Measurements from ENCODE around the gene AK8. TPM values are rescaled to one million over a fixed set of nuclear protein-coding genes. Genes with fewer than 3 reads are reported as not detected.

The AK8 gene
- total and polyA plus RNA-seq, 9 of the 15 experiments (the other 6 are each of a cell fraction or from before 2014, with no cell fraction given), result 0.06 to 0.37 TPM; not detected in 7

- POLR2A ChIA-PET, result interaction anchor here (0.5 to 0.9 kb wide), 6 partner anchors 18 to 700 kb away, joined by 3 to 6 read pairs (median 4); partner anchors contain the start of gene DDX31
- CTCF ChIA-PET (ENCODE audit: low intra/inter-chr PET ratio), result interaction anchor here (0.6 to 3.4 kb wide), 8 partner anchors 30 to 388 kb away, joined by 3 to 33 read pairs (median 4); partner anchors contain the start of gene CFAP77
- Histone ChIP-seq H3K79me2 (ENCODE audit: control insufficient read depth, insufficient read depth, low read length) (no peaks in the 10 kb centered on the region), H3K27ac (ENCODE audit: extremely low read depth, low read depth, low read length) (peak overlapping the region; percentile 25; the same call in 1 of the 3 replicates), H3K4me3 (no peak overlapping the region), H3K9ac (ENCODE audit: insufficient read depth in 1 of 2, low read depth in 2 of 2, low read length in 2 of 2) (no peak overlapping the region), H3K4me2 (ENCODE audit: insufficient read depth, low read length) (peak overlapping the region; percentile 71), H3K9me1 (ENCODE audit: control insufficient read depth, insufficient read depth, low read length) (peaks cover 4% of the 10 kb centered on the region), H4K20me1 (replicated peaks; ENCODE audit: control insufficient read depth, insufficient read depth, low read length) (peaks cover 11% of the 10 kb centered on the region), H3K27me3 (ENCODE audit: control insufficient read depth in 2 of 2, insufficient read depth in 2 of 2, low read length in 2 of 2) (peaks cover 4 to 27% of the 10 kb centered on the region in 2 experiments; a peak in 4 of 5 replicates), H2AFZ (ENCODE audit: low read depth, low read length) (no peak overlapping the region), H3K9me3 (replicated peaks; ENCODE audit: control insufficient read depth, insufficient read depth, low read depth, low read length) (0 out of 2 replicates have a peak, but pooled peaks cover 2% of the 10 kb centered on the region), H3K36me3 (ENCODE audit: control insufficient read depth, insufficient read depth, low read length) (no peaks in the 10 kb centered on the region), H3K4me1 (replicated peaks in 1 of 2; ENCODE audit: control insufficient read depth in 2 of 2, insufficient read depth in 2 of 2, low read length in 2 of 2) (peaks cover 20 to 29% of the 10 kb centered on the region in 2 experiments)
- intact Hi-C loops (cut with micrococcal nuclease) (loop anchor here (1.0 to 10.0 kb wide), 5 partner anchors 37 to 292 kb away; partner anchors contain the start of gene DDX31), in situ Hi-C loops (cut with MboI) (loop anchor here (5.0 kb wide), 1 partner anchor 372 kb away; no protein-coding TSS in a partner anchor)
- peak; percentile 90 for ATAC-seq
- no TSS peak for BruUV-seq (replicated peaks)
- peak; percentile 96 for FAIRE-seq
- WGBS (ENCODE audit: insufficient coverage, low coverage, missing lambda C conversion rate), result 7% methylated on average over 26 of the region's 27 CpGs
- peak; percentile 82 to 95 (median 85) for DNase-seq (ENCODE audit: extremely low read depth in 1 of 4, low spot score in 3 of 4)
- TF ChIP-seq MYC (IDR thresholded peaks at IDR 0.05; ENCODE audit: low read depth, low read length) (peak; percentile 70), MYC (CRISPR knock-in tag; IDR thresholded peaks at IDR 0.05; ENCODE audit: borderline replicate concordance, low read depth) (no peak), RNF219 (CRISPR knock-in tag; IDR thresholded peaks at IDR 0.05) (no peak), PML (IDR thresholded peaks at IDR 0.05; ENCODE audit: low read length) (peak; percentile 92), MBD2 (IDR thresholded peaks at IDR 0.05; ENCODE audit: borderline replicate concordance, low read depth) (peak; percentile 70; the same call in 1 of the 2 replicates), ZMIZ1 (IDR thresholded peaks at IDR 0.05; ENCODE audit: low read depth in 2 of 2, low read length in 2 of 2) (peak; percentile 33 to 92; a peak in 3 of 4 replicates), ZNF431 (CRISPR knock-in tag; IDR thresholded peaks at IDR 0.05) (no peak), TARDBP (IDR thresholded peaks at IDR 0.05) (peak; percentile 85; the same call in 1 of the 2 replicates), CSDE1 (IDR thresholded peaks at IDR 0.05) (peak in 1 of 2 experiments; percentile 30; a peak in 1 of 4 replicates), ADNP (tag; IDR thresholded peaks at IDR 0.05) (0 out of 2 replicates have a peak, but pooled peaks have one; percentile 45), BRF2 (IDR thresholded peaks at IDR 0.05; ENCODE audit: borderline replicate concordance, insufficient read depth, insufficient read length) (no peak), CGGBP1 (CRISPR knock-in tag; IDR thresholded peaks at IDR 0.05) (no peak)
Observed at GRCh38 chr9:132798817-132799790, 79.0 kb downstream of the AK8 start.

Data from K562 (cell line).